HG03469 (cell line): ENCODE results near the gene TTLL8.
"Not testable (repeated sequence)": the region's sequence is repeated elsewhere in the genome, so short reads cannot be mapped to it uniquely, and the experiment has no call there.

Experiments used
- ATAC-seq: cut with Tn5 transposase; IDR thresholded peaks from one replicate; pipeline ENCODE4 v1.9.1; 2021; ENCODE audit warnings: mild to moderate bottlenecking, moderate library complexity, moderate number of reproducible peaks; ENCODE audit not compliant: unreplicated experiment

The TTLL8 gene

DNA sequence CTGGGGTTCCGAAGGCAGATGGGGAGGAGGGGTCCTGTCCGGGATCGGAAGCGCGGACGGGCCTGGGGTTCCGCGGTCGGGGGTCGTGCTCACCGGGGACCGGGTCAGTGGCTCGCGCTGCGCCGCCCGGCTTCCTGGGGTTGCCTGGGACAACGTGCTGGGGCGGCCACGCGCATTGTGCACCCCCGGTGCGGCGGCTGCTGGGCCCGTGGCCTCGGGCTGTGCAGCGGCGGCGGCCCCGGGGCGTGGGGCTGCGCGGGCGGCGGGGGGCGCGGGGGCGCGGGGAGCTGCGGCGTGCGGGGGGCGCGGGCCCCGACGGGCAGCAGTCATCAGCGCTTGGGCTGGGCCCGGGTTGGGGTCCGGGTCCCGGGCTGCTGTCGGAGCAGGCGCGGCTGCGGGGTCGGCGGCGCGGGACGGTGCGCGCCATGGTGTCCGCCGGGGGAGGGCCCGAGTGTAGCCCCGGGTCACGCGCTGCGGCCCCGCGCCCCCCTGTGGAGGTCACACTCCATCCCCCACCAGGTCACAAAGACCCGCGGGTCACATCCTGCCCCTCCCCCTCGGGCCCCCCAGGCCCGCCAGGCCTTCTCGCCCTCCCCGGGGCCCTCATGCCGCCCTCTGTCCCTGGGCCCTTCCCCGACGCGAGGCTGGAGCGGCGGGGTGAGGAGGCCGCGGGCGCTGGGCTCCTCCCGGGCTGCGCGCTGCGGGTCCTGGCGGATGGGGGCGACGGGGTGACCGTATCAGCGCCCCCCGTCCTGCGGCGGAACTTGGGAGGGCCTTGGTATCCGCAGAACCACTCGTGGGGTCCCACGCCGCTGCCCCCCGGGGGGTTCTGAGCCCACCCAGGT, at the start of gene TTLL8:
Gene TTLL8 (minus strand): TSS at position 238 of the 845 bp plus-strand sequence.
- no peak for ATAC-seq

DNA sequence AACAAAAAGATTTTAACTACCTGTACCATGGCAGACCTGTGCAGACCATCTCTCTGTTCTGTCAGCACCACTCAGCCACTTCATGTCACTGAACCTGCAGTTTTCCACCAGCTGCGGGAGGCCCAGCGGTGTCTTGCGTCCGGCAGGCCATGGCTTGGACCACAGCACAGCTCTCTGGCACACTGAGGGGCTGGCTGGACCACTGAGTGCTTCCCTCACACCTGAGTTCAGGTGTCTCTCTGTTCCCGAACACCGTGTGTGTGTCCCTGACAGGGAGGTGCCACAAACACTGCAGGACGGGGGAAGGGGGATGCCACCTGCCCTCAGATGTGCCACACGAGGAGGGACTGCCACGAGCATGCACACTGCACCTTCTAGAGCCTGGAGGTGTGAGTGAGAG, 49.4 kb upstream of the TTLL8 start:
- ATAC-seq: no peak

DNA sequence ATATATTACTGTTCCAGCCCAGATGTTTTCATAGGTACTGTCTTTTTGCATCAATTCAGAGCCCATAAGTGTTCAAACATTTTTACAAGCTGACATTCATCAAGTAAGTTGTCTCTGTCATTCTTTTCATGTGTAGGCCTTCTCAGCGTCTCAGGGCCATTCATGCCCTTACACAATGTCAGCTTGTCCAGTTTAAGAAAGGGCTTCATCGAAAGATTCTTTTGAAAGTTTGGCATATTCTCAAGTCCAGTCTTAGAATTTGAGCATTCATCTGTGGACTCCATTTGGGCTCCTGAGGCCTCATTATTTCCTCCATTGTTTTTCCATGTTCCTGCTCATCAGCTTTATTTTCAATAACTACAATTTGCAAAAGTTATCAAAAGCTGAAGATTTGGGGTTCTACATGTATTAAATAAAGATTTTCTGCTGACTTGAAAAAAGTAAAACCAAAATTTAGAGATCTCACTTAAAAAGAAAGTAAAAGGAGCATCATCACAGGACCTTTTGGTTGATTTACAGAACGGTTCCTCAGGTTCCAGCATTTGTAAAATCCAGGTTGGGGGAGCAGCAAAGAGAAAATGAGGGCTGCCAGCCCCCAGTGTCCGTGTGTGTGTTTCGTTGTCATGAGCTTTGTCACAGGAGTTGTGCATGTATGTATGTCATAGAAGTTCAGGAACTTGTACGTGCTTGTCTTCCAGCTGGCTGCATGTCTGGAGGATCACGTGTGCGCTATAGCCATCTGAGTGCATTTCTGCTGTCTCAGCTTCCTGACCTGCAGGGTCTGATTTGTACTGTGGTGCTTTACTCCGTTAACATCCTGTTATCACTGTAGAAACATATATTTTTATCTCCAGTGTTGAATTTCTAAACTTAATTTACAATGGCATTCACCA, 47.4 kb upstream of the TTLL8 start:
- ATAC-seq: no peak

DNA sequence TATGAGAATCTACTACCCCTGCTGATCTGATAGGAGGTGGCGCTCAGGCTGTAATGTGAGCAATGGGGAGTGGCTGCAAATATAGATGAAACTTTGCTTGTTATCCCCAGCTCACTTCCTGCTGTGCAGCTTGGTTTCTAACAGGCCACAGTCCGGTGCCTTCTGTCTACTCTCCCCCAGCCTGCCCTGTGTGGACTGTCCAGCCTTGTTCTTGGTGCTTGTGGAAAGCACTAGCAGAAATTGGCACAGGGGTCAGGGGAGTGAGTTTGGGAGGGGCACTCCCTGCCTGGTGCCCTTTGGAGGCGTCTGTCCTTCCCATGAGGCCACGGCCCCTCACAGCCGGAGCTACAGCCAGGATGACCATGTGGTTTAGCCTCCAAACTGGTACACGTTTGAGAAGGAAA, 46.0 kb upstream of the TTLL8 start:
- no peak for ATAC-seq

DNA sequence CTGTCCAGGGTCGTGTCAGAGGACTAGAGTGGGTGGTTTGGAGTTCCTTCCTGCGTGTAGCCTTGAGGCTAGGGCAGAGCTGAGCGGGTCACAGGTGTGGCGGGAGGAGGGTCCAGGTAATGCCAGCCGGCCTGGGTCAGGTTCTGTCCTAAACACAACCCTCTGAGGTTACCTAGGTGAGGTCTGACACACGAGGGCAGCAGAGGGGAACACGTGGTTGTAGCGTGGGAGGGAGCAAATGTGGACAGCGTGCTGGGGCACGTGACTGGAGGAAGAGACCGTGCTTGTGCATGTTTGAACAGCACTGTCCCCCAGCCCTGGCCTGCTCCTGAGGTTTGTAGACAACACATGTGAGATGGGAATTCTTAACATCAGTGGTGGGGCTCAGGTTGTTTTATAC, 44.8 kb upstream of the TTLL8 start:
- ATAC-seq: no peak

DNA sequence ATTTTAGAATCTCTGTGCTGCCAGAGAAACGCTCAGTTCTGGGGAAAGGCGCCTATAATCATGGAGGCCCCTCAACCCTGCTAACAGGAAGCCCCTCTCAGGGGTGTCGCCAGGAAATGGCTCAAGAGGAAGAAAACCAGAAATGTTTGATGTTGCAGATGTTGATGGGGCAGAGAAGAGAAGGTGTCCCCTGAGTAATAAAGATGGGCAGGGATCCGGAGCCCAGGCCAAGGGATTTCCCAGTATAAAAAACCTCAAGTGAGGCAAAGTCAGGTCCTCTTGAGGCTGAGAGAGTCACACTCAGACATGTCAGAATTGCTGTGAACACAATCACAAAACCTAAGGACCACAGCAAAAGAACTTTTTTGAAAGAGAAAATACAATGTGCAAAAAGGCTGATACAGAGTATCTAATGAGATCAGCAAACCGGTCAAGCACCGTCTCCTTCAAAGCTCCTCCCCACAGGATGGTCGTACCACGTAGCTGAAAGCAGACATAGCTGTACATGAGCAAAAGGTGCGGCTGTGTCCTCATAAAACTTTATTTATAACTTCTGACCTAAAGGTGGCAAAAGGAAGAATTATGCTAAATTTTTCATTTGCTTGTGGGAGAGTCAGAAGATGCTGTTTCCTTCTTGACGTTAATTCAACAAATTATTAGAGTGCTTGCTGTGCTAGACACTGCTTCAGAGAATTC, 43.9 kb upstream of the TTLL8 start:
- ATAC-seq: no peak

DNA sequence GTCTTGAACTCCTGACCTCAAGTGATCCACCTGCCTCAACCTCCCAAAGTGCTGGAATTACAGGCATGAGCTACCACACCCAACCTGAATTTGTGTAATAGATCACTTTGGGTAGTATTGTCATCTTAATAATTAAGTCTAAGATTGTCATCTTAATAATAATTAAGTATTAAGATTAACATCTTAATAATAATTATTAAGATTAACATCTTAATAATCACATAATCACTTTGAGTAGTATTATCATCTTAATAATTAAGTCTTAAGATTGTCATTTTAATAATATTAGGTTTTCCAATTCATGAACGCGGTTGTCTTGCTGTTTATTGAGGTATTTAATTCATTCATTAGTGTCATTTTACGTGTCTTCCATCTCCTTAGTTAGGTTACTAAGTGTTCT, 40.0 kb upstream of the TTLL8 start:
- no peak for ATAC-seq

DNA sequence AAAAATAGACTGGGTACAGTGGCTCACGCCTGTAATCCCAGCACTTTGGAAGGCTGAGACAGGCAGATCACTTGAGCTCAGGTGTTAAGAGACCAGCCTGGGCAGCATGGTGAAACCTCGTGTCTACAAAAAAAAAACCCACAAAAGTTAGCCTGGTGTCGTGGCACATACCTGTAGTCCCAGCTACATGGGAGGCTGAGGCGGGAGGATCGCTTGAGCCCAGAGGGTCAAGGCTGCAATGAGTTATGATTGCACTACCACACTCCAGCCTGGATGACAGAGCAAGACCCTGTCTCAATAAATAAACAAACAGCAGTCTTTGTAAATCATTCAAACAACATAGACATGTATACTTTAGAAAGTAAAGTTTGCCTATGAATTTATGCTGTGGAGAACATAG, 34.2 kb upstream of the TTLL8 start:
- no peak for ATAC-seq

DNA sequence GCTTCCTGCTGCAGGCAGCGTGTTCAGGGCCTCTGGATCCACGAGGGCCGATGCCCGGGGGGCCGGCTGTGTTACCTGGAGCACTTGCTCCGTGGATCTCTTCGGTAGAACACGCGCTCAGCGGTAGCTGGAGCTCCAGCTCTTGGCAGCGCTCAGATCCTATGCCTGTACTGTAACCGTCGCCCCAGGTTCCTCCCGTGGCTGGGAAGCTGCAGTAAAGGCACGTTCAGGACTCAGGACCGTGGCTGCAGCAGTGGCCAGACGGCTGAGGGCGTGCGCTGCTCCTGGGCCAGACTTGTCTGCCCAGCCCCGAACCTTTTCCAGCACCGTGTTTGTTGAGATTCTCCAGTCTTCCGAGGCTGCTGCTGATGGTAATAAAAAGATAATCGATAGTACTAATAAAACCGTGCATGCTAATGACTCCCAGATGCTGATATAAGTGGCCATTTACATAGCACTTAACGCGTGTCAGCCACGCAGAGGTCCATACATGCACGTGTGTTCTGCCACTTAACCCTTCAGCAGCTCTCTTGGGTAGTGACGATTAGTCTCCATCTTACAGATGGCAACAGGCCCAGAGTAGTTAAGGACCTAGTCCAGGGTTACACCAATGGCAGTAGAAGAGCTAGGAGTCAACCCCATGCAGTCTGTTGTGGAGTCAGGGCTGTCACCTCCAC, 33.1 kb upstream of the TTLL8 start:
- ATAC-seq: no peak

DNA sequence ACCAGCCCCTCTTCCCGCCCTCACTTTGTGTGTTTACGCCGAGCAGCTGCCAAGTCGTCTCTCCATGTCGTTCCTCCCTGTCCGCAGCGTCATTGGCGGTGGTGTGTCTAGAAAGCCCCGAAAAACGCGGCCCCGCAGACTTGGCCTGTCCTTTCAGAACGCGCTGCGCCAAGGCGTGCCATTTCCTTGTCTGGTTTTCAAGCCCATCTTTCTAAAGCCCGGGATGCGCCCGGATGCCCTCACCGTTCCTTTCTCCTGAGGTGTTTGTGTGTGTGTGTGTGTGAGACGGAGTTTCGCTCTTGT, 32.3 kb upstream of the TTLL8 start:
- no peak for ATAC-seq

DNA sequence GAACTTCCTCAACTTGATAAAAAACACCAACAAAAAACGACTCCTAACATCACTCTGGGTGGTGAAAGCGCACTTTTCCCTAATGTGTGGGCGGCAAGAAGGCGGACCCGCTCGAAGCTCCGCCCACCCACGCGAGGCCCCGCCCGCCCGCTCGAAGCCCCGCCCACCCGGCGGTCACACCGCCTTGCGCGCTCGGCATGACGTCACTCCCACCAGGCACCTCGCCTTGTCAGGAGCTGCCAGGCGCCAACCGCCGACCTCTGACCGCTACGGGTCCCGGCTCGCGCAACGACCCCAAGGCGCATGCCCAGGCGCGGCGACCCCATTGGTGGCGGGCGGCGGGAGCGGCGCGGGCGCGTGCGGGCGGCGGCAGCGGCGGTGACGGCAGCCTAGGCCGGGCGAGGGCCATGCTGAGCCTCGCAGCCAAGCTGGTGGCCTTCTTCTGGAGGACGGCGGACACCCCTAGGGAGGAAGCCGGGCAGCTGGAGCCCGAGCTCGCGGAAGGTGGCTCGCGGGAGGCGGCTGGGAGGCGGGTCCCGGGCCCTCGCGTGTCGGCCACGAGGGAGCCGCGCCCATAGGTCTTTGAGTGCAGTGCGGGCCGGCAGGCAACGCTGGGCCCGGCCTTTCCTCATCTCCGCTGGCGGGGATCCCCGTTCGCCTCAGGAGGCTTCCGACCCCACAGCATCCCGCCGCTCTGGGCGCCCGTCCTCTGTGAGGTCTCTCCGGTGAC, 31.7 kb upstream of the TTLL8 start, which contains the start of gene MOV10L1:
Gene MOV10L1 (plus strand): TSS at position 325 of the 730 bp plus-strand sequence. CDS start 83 bp downstream, at position 408.
- no peak for ATAC-seq

DNA sequence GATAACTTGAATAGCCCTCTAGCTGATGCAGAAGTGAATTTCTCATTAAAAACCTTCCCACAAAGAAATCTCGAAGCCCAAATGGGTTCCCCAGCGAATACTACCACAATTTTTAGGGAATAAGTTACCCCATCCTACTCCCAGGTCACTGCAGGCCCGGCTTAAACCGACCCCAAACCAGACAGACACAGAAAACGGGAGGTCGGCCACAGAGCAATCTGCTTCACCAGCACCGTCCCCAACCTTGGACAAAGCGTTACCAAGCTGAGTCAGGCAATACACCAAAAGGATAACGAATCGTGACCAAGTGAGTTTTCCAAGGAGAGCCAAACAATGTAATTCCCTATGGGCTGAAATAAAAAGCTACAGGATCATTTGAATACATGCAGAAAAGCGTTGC, 31.1 kb upstream of the TTLL8 start:
- ATAC-seq: no peak

DNA sequence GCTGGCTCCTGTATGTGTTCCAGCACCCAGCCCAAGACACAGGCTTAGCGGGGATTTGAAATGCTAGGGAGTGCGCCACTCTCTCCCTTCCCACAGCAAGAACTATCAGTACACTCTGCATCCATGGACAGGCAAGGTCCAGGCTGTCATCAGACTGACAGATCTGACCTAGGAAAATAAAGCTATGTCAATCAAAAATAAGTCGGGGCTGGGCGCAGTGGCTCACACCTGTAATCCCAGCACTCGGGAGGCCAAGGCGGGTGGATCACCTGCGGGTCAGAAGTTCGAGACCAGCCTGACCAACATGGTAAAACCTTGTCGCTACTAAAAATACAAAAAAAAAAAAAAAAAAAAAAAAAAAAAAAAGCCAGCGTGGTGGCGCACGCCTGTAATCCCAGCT, 30.0 kb upstream of the TTLL8 start:
- no peak for ATAC-seq

DNA sequence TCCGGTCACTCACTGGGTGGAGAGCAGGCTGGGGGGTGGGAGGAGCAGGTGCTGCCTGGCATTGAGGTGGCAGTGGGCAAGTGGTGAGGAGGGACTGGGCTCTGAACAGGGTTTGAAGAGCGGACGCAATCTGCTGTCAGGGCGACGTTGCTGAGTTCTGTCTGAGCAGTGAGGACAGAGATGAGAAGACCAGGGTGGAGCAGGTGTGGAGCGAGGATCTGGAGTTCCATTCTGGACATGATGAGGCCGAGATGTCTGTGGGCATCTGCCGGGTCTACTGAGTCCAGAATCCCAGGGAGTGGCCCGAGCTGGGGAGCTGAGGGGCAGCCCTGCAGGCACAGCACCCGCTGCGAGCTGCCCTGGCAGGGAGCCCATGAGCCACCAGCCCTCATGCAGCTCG, 29.5 kb upstream of the TTLL8 start:
- ATAC-seq: no peak

DNA sequence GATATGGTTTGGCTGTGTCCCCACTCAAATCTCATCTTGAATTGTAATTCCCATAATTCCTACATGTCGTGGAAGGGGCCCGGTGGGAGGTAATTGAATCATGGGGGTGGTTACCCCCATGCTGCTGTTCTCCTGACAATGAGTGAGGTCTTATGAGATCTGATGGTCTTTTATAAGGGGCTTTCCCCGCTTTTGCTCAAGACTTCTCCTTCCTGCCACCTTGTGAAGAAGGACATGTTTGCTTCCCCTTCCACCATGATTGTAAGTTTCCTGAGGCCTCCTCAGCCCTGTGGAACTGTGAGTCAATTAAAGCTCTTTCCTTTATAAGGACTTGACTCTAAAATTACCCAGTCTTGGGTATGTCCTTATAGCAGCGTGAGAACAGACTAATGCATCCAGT, 28.9 kb upstream of the TTLL8 start:
- ATAC-seq: not testable (repeated sequence)

DNA sequence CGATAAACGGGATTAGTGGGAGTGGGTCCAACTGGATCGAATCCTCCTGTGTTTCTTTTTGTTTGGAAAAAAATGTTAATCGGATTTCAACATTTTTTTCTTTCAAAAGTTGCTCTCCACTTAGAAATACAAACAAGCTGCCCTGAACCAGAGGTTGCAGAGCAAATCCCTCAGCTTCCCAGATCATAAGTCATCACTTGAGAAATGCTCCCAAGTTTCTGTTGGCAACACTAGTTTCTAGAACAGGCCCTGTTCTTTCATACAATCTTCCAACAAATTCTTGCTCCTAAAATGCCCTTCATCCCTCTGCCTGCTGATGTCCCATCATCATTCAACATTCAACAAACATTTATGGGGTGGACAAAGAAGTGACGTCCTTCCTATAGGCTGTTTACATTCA, 28.4 kb upstream of the TTLL8 start:
- ATAC-seq: no peak

DNA sequence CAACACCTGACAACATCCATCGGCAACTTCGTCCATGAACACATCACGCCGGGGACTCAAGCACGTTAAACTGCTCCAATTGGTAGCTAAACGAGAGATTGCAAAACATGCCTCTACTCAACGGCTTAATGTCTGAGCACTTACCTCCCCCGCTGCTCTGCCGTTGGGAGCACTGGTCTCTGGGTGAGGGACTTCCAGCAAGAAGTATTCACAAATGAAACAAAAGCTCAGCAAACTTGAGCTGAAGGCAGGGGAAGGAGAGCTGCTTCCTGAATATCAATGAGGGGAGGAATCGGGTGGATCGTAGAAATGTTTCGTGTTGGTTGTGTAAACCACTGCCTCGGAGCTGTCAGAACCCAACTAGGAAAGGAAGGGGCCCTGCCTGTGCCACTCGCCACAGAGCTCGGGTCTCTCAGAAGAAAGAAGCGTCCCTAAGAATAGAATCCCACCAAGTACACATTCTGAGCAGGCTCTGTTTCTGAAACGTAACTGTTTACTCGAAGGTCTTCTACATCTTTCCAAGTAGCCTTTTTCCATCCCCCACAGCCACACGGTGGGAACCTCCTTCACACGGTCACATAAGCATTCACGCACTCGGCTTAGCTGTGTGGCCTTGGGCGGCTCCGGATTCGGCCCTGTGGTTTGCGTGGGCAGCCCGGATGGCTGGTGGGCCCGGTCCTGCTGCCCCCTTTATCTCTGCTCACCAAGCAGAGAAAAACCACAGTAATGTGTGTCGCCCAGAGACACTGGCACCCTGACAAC, 27.3 kb upstream of the TTLL8 start, which contains the start of gene MLC1:
Gene MLC1 (minus strand): TSS at position 216 of the 762 bp plus-strand sequence. CDS start 524 bp downstream, outside the sequence.
- ATAC-seq: no peak

DNA sequence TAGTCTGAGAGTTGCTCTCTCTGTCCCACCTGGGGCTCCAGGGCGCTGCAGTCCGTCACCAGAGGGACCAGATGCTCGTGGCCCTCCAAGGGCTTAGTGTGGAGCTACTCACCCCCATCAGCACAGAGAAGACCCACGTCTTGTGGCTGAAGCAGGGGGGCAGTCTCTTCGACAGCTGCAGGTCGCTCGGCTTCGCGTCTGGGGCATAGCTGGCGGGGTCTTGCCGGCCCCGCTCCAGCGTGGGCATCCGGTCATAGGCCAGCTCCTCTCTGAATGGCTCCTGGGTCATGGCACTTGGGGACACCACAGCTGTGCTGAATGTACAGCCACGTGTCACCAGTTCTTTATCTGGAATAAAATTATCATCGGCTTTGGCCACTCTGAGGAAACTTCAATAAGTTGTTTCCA, 26.5 kb upstream of the TTLL8 start:
- no peak for ATAC-seq

DNA sequence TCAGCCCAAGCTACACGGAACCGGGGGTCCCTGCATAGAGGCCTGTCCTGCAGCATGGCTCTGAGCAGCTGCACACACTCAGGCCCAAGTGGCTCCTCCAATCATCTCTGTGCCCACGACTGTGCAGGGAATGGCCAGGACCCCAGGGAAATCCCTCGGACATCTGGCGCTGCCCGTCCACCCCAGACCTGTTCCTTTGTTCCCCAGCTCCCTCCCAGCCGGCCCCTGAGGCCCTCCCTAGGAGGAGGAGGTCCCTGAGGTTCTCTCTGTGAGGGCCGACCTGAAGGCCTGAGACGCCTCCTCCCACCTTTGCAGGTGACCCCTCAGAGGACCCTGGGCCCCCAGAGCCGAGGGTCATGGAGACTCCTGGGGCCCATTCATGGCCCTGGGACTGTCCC, 26.0 kb upstream of the TTLL8 start:
- ATAC-seq: no peak
